ENCODE results near the gene GRIN1. TPM values are rescaled to one million over a fixed set of nuclear protein-coding genes. Genes with fewer than 3 reads are reported as not detected.
A peak's percentile ranks its signal among the peaks of the same experiment; 100 is the strongest.

GRIN1 gene
- total and polyA plus RNA-seq, 2 of the 13 experiments (the other 11 are each of a cell fraction or from before 2014, with no cell fraction given): 0.13 TPM; not detected in 1

DNA sequence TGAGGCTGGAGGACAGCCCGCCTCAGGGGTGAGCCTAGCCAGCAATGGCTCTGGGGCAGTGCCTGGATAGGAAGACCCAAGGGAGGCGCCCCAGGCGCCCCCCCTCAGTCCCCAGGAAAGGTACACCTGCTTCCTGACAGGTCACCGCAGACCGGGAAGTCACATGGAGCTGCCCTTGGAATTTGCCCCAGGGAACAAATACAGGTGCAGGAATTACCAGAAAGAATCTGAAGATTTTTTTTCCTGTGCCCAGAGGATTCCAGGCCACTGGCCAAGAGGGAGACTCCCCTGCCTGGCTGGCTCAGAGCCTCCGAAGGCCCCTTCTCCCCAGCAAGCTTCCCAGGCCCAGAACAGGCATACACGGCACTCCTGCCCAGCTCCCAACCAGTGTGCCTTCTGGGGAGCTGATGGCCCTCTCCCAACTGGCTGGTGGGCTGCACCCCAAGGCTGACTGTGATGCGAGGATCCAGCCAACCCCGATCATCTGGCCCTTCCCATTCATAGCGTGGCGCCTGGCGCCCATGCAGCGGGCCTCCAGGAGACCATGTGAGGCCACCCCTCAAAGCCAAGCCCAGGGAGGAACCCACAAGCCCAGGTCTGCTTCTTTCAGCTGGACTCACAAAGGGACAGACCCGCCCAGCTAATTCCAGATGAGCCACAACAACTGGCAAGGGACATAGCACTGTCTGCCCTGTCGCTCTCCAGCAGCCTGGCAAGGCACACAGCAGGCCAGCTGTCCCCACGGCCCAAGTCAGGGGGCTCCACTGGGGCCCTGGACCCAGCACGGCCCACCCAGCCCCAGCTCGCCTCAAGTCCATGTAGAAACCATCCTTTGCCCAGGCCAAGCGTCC, 59.3 kb downstream of the GRIN1 start (continued):
- TF ChIP-seq, protein P1, sequence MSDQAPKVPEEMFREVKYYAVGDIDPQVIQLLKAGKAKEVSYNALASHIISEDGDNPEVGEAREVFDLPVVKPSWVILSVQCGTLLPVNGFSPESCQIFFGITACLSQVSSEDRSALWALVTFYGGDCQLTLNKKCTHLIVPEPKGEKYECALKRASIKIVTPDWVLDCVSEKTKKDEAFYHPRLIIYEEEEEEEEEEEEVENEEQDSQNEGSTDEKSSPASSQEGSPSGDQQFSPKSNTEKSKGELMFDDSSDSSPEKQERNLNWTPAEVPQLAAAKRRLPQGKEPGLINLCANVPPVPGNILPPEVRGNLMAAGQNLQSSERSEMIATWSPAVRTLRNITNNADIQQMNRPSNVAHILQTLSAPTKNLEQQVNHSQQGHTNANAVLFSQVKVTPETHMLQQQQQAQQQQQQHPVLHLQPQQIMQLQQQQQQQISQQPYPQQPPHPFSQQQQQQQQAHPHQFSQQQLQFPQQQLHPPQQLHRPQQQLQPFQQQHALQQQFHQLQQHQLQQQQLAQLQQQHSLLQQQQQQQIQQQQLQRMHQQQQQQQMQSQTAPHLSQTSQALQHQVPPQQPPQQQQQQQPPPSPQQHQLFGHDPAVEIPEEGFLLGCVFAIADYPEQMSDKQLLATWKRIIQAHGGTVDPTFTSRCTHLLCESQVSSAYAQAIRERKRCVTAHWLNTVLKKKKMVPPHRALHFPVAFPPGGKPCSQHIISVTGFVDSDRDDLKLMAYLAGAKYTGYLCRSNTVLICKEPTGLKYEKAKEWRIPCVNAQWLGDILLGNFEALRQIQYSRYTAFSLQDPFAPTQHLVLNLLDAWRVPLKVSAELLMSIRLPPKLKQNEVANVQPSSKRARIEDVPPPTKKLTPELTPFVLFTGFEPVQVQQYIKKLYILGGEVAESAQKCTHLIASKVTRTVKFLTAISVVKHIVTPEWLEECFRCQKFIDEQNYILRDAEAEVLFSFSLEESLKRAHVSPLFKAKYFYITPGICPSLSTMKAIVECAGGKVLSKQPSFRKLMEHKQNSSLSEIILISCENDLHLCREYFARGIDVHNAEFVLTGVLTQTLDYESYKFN (CRISPR knock-in tag; conservative IDR thresholded peaks at IDR 0.05): 0 out of 2 replicates have a peak, but pooled peaks have one; percentile 22
- TF ChIP-seq ZNF333 (CRISPR knock-in tag; IDR thresholded peaks at IDR 0.05; ENCODE audit: borderline replicate concordance): 0 out of 2 replicates have a peak, but pooled peaks have one; percentile 4
- no peak for TF ChIP-seq REPIN1 (CRISPR knock-in tag; IDR thresholded peaks at IDR 0.05; ENCODE audit: borderline replicate concordance, low read depth)
- no peak for TF ChIP-seq ZNF768 (CRISPR knock-in tag; IDR thresholded peaks at IDR 0.05)
- TF ChIP-seq, protein P2, sequence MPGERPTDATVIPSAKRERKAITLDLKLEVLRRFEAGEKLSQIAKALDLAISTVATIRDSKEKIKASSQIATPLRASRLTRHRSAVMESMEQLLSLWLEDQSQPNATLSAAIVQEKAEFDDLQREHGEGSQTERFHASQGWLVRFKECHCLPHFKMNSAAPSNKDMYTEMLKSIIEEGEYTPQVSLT (CRISPR knock-in tag; IDR thresholded peaks at IDR 0.05; ENCODE audit: borderline replicate concordance, low read depth): no peak
- no peak for TF ChIP-seq ZNF660 (CRISPR knock-in tag; IDR thresholded peaks at IDR 0.05; ENCODE audit: borderline replicate concordance, low read depth)
- TF ChIP-seq HDAC6 (IDR thresholded peaks at IDR 0.05; ENCODE audit: low read depth, low read length): no peak
- TF ChIP-seq GATAD1 (CRISPR knock-in tag; IDR thresholded peaks at IDR 0.05): no peak
- TF ChIP-seq PRMT3 (CRISPR knock-in tag; IDR thresholded peaks at IDR 0.05; ENCODE audit: borderline replicate concordance, low read depth): no peak
- no peak for TF ChIP-seq FOXA1 (IDR thresholded peaks at IDR 0.05)
- no peak for TF ChIP-seq FOXA1 (CRISPR knock-in tag; IDR thresholded peaks at IDR 0.05)
- TF ChIP-seq, protein P3, sequence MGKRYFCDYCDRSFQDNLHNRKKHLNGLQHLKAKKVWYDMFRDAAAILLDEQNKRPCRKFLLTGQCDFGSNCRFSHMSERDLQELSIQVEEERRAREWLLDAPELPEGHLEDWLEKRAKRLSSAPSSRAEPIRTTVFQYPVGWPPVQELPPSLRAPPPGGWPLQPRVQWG (CRISPR knock-in tag; IDR thresholded peaks at IDR 0.05; ENCODE audit: borderline replicate concordance, low read depth): no peak
- TF ChIP-seq ZNF367 (CRISPR knock-in tag; IDR thresholded peaks at IDR 0.05; ENCODE audit: borderline replicate concordance): no peak
- TF ChIP-seq, protein P4, sequence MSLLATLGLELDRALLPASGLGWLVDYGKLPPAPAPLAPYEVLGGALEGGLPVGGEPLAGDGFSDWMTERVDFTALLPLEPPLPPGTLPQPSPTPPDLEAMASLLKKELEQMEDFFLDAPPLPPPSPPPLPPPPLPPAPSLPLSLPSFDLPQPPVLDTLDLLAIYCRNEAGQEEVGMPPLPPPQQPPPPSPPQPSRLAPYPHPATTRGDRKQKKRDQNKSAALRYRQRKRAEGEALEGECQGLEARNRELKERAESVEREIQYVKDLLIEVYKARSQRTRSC (CRISPR knock-in tag; IDR thresholded peaks at IDR 0.05; ENCODE audit: low read depth): no peak
- no peak for TF ChIP-seq THAP11 (CRISPR knock-in tag; IDR thresholded peaks at IDR 0.05)
- TF ChIP-seq, protein P5, sequence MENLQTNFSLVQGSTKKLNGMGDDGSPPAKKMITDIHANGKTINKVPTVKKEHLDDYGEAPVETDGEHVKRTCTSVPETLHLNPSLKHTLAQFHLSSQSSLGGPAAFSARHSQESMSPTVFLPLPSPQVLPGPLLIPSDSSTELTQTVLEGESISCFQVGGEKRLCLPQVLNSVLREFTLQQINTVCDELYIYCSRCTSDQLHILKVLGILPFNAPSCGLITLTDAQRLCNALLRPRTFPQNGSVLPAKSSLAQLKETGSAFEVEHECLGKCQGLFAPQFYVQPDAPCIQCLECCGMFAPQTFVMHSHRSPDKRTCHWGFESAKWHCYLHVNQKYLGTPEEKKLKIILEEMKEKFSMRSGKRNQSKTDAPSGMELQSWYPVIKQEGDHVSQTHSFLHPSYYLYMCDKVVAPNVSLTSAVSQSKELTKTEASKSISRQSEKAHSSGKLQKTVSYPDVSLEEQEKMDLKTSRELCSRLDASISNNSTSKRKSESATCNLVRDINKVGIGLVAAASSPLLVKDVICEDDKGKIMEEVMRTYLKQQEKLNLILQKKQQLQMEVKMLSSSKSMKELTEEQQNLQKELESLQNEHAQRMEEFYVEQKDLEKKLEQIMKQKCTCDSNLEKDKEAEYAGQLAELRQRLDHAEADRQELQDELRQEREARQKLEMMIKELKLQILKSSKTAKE (CRISPR knock-in tag; IDR thresholded peaks at IDR 0.05; ENCODE audit: borderline replicate concordance): no peak
- no peak for TF ChIP-seq ZSCAN20 (CRISPR knock-in tag; IDR thresholded peaks at IDR 0.05; ENCODE audit: borderline replicate concordance)
- no peak for TF ChIP-seq SP1 (IDR thresholded peaks at IDR 0.05)
- no peak for TF ChIP-seq SP1 (CRISPR knock-in tag; IDR thresholded peaks at IDR 0.05)
- TF ChIP-seq HIVEP1 (CRISPR knock-in tag; IDR thresholded peaks at IDR 0.05): no peak
- TF ChIP-seq NR2F6 (IDR thresholded peaks at IDR 0.05): 0 out of 2 replicates have a peak, but pooled peaks have one; percentile 18
- TF ChIP-seq NR2F6 (CRISPR knock-in tag; IDR thresholded peaks at IDR 0.05): peak; percentile 56
- no peak for TF ChIP-seq PCBP1 (IDR thresholded peaks at IDR 0.05; ENCODE audit: borderline replicate concordance, low read depth, low read length)

All from HepG2 (cell line).